HG03521 (cell line): ENCODE results near the gene ZNF70.
A peak's percentile ranks its signal among the peaks of the same experiment; 100 is the strongest.
"Not testable (repeated sequence)": the region's sequence is repeated elsewhere in the genome, so short reads cannot be mapped to it uniquely, and the experiment has no call there.

Experiments used
- ATAC-seq: cut with Tn5 transposase; IDR thresholded peaks from one replicate; pipeline ENCODE4 v1.9.1; 2021; ENCODE audit warnings: mild to moderate bottlenecking, moderate library complexity; ENCODE audit not compliant: unreplicated experiment

ZNF70 gene

GRCh38 chr22:23760056-23760455, 9.1 kb upstream of the ZNF70 start:
- ATAC-seq: no peak

DNA sequence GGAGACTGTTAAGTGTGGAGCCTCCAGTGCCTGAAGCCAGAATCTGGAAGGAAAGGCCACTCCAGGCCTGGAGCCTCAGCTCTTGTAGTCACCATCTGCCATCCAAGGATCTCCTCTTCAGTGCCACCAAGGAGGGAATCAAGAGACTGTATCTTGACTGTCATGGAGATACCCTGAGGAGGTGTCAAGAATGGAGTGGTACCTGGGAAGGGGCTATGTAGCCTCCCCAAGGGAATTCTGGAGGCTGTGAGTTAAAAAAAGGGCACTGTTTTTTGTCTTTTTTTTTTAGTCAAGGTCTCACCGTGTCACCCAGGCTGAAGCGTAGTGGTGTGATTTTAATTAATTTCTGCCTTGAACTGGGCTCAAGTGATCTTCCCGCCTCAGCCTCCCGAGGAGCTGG, 8.7 kb upstream of the ZNF70 start:
- no peak for ATAC-seq

DNA sequence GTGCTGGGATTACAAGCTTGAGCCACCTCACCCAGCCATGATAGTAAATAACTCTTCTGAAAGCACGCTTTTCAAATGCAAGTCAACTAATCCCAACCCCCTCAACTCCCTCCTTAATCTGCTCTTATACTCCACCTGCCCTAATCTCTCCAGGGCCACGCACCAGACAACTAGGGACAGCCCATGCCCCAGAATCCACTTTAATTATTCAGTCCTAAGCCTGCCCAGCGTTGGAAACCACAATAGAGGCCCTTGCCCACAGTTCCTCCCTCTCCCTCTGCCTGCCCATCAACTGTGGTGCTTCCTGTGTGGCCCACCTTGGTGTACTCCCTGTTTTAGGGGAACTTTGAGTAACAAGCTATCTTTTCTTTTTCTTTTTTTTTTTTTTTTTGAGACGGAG, 6.0 kb upstream of the ZNF70 start:
- ATAC-seq: no peak

DNA sequence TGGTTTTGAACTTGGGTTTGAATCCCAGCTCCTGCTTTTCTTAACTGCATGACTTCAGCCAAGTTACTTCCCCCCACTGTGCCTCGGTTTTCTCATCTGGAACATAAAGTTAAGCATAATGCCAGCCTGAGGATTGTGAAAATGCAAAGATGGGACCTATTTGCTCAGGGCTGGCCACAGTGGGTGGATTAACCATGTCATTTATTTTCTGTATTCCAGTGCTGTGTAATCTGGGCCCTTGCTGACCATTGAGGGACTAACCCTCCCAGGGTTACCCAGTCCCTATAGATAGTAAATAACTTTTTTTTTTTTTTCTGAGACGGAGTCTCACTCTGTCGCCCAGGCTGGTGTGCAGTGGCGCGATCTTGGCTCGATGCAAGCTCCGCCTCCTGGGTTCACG, 4.8 kb upstream of the ZNF70 start:
- ATAC-seq: no peak

DNA sequence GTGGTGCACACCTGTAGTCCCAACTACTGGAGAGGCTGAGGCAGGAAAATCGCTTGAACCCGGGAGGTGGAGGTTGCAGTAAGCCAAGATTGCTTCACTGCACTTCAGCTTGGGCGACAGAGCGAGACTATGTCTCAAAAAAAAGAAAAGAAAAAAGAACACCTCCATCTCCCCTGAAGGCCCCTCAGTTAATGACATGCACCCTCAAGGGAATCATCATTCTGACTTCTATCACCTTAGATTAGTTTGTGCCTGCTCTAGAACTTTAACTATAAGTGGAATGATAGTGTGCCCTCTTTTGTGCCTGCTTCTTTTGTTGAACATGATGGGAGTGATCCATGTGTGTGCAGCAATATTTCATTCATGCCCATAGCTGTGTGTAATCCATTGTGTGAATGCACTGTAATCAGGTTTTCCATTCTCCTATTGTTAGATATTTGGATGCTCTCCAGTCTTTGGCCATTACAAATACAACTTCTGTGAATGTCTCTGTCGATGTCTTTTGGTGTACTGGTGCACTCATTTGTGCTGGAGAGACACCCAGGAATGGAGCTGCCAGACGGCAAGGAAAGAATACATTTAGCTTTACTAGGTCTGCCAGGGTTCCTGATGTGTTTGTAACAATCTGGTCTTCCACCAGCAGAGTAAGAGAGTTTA, 4.2 kb upstream of the ZNF70 start:
- ATAC-seq: no peak

DNA sequence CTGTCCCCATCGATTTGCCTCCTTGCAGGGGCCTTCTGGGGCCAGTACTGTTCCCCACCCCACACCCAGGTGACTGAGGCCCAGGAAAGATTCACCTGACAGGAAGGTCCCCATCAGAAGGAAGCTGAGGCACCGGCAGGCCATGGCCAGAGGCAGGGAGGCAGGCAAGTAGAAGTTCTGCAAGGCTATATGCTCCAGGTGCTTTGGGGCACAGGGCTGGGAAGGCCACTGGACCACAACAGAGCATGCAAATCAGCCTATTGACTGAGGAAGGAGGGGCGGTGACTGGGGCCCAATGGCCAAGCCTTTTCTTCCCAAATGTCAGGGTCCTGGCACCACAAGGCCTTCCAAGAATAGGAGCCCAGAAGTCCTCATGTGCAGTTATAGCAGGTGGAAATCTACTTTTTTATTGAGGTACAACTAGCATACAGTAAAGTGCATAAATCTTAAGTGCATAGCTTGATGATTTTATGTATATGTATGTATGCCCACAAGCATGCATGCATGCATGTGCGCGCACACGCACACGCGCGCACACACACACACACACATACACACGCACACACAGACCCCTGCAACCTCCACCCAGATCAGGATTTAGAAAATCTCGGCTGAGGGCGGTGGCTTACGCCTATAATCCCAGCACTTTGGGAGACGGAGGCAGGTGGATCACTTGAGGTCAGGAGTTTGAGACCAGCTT, 3.5 kb upstream of the ZNF70 start, which contains the start of gene VPREB3:
Gene VPREB3 (minus strand): TSS at position 206 of the 700 bp plus-strand sequence. CDS start 62 bp downstream, at position 144.
- no peak for ATAC-seq

DNA sequence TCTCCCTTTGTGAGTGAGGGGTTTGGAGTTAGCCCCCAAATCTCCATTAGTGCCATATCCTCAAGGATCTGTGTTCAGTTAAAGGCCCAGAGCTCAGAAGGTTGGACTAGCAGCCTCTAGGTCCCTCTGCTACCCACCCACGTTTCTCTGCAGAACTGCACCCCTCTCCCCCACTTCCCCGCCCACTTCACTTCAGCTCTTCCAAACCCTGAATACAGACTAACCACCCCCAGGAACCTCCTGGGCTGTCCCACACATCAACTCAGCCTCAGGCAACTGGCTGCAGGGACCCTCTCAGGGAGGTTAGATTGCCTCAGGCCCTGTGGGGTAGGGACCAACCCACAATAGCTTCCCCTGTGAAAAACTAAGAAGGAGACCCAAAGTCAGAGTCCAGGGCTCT, 2.5 kb upstream of the ZNF70 start:
- ATAC-seq: no peak

DNA sequence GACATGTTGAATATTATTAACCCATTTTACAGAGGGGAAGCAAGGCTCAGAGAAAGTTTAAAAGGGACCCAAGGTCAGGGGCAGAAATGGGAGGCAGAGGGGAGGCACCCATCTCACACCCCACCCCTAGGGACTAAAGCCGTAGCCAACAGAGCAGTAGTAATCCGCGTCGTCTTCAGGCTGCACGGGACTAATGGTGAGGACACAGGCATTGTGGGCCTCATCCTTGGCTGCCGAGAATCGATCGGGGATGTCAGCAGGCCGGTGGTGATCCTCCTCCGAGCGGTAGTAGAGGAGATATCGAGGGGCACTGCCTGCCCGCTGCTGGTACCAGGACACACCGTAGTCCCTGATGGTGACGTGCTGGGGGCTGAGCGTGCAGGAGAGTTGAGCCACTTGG, 1.8 kb upstream of the ZNF70 start:
- ATAC-seq: no peak

DNA sequence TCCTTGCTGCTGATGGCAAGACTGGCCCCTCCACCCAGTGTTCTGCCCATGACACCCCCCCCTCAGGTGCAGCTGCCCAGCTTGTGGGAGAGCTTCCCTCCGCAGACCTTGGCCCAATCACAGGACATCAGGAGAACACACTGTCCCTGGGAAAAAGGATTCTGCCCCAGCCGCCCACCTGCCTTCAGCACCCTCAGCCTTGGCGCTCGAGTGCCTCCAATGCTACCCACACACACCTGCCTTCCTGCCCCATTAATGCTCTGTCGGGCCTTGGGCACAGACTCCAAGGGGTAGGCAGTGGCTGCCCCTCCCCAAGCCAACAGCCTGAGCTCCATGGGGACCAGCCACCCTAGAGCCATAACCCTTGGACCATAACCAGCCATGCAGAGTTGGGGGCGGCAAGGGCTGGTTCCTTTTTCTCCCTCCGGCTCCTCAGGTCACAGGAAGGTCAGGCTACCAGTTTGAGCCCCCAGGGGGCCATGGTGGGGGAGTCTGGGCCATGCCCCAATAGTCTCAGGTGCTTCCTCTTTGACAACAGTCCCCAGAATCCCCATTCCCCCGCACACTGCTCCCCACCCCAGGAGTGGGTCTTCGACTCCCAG, 1.3 kb upstream of the ZNF70 start:
- ATAC-seq: no peak

DNA sequence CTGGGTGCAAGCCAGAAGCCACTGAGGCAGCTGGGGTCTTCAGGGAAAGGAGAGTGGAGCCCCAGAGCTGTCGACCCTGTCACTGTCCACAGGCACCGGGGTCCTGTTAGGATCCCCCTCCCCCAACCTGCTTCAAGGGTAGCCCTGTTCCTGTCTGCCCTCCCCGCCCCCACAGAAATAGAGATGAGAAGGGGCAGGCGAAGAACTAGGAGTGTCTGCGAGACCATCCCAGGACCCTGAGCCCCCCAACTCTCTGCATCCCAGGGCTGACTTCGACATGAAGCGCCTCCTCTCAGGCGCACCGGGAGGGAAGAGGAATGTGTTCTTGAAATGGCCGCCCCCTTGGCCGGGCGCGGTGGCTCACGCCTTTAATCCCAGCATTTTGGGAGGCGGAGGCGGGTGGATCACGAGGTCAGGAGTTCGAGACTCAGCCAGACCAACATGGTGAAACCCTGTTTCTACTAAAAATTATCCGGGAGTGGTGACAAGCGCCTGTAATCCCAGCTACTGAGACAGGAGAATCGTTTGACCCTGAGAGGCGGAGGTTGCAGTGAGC, 607 bp upstream of the ZNF70 start:
- ATAC-seq: peak; percentile 17

- no peak for ATAC-seq
These were observed 572 bp downstream of the ZNF70 start for GRCh38 chr22:23750367-23750713.

- no peak for ATAC-seq
These were observed 1.0 kb downstream of the ZNF70 start for GRCh38 chr22:23749841-23750301.

DNA sequence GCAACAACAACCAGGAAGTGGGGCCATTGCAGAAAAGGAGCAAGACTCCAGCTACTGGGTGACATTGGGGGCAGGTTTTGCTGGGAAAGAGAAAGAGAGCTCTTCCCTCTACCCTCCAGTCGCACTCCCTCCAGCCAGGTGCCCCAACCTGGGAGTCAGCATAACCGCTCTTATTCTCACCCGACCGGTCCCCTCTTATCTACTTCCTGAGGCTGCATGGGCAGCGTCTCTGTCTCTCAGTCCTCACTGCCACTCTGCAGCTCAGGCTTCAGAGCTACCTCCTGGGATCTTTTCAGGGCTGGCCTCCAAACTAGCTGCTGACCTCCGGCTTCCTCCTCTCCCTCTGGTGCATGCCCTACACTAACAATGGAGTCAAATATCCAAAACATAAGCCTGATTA, 5.1 kb downstream of the ZNF70 start:
- ATAC-seq: no peak

- no peak for ATAC-seq
These were observed 6.4 kb downstream of the ZNF70 start for GRCh38 chr22:23744485-23744884.

GRCh38 chr22:23744001-23744400, 6.9 kb downstream of the ZNF70 start:
- no peak for ATAC-seq

GRCh38 chr22:23743303-23743705, 7.6 kb downstream of the ZNF70 start:
- ATAC-seq: no peak

DNA sequence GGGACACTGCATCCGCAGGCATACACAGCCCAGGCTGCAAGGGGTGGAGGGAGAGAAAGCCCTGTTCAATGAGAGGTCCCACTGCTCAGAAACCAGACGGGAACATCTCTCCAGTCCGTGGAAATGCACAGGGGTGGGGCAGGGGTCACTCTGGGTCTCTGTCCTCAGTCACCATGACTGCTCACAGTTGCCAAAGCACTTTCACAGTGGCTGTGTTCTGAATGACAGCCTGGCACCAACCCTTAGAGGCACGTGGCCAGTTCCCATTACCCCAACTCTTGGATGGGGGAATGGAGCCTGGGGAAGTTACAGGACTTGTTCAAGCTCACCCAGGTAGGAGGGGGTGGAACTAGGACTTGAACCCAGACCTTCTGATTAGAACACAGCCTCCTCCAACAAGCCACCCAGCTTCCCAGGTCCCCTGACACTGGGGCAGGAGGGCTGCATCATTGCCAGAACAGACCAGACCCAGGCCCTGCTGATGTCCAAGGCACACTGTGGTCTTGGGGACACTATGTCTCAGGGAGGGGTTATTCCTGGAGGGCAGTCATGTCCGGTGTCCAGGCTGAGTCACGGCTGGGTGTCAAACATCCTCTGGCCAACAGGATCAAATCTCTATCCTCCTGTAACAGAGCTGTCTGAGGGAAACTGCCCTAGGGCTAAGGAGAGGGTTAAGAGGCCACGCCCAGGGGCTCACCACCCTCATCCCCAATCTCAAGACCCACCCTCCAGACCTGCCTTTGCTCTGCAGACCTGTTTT, 8.2 kb downstream of the ZNF70 start:
- no peak for ATAC-seq

GRCh38 chr22:23737696-23738095, 13.2 kb downstream of the ZNF70 start:
- ATAC-seq: no peak

DNA sequence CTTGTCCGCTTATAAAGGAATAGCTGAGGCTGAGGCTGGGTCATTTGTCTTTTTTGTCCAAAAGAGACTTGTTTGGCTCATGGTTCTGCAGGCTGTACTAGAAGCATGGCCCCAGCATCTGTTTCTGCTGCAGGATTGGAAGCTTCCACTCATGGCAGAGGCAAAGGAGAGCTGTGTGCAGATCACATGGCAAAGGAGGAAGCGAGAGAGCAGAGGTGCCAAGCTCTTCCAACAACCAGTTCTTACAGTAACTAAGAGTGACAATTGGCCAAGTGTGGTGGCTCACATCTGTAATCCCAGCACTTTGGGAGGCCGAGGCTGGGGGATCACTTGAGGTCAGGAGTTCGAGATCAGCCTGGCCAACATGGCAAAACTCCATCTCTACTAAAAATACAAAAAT, 22.8 kb downstream of the ZNF70 start:
- not testable (repeated sequence) for ATAC-seq

GRCh38 chr22:23722724-23723123, 28.2 kb downstream of the ZNF70 start:
- no peak for ATAC-seq

DNA sequence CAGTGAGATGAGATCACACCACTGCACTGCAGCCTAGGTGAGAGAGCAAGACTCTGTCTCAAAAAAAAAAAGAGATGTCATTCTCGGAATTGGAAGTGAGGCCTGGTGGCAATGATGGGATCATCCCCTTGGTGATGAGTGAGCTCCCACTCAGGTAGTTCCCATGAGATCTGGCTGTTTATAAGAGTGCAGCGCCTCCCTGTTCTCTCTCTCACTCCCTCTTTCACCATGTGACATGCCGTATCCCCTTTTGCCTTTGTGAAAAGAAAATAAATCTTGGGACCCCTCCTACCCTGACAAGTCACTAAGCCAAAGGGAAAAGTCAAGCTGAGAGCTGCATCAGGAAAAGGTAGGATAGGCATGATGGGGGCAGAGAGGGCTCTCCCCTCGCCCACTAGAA, 28.8 kb downstream of the ZNF70 start:
- ATAC-seq: no peak
